Cortex of kidney (tissue), 1 donor: Measurements from ENCODE around the gene FBXL3.

ENCODE experiments used
- DNase-seq: peaks from one replicate; lab custom pipeline; 2025; lab: John Stamatoyannopoulos, UW

FBXL3 gene, protein sequence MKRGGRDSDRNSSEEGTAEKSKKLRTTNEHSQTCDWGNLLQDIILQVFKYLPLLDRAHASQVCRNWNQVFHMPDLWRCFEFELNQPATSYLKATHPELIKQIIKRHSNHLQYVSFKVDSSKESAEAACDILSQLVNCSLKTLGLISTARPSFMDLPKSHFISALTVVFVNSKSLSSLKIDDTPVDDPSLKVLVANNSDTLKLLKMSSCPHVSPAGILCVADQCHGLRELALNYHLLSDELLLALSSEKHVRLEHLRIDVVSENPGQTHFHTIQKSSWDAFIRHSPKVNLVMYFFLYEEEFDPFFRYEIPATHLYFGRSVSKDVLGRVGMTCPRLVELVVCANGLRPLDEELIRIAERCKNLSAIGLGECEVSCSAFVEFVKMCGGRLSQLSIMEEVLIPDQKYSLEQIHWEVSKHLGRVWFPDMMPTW

DNA sequence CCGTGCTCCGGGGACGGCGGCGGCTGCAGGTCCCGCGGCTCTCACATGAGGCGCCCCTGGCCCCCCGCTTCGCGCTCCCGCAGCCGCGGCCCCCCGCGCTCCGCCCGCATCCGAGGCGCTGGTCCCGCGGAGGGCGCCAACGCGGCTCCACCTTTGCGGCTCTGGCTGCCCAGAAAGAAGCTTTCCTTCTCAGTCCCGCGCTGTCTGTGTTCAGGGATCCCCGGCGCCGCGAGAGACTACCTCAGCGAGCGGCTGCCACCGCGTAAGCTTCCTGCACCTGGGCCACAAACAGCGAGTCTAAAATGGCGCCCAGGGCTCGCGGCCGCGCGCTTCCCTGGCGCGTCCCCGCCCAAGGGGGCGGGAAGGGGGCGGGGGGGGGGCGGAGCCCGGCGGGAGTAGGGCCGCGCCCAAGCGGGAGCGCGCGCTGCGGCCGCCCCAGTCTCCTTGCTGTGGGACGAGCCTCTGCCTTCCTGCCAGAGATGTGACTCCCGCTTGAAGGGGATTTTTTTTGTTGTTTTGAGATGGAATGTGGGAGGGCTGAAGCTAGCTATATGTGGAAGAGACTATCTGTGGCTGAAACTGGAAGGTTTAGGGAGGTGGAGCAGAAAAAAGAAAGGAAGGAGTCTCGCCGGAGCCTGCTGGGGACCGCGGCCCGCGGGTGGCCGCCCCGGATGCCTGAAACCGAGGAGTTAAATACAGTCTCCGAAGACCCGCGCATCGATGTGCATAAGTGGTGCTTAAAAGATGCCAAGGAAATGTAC lies at the start of gene FBXL3:
Gene FBXL3, minus strand, starts transcription at position 299 of the 761 bp plus-strand sequence. CDS start 5,299 bp downstream, outside the sequence.
- peak; percentile 22 for DNase-seq

DNA sequence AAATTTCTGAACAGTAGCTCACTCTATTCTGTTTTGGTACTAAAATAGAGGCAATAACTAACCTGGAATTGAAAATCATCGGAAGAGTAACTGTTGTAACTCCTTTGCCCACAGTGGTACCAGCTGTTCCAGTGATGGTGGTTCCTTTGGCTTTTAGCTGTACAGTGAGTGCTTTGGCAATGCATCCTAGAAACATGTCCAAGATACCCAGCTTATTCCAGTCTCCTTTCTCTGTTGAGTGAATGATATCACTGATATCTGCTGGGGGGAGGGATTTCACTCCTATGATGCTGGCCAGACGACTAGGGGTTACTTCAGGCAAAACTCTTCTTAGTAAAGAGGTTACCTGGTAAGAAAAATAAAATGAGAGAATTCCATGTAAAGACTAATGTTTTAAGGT lies 40.6 kb upstream of the FBXL3 start:
- no peak for DNase-seq

DNA sequence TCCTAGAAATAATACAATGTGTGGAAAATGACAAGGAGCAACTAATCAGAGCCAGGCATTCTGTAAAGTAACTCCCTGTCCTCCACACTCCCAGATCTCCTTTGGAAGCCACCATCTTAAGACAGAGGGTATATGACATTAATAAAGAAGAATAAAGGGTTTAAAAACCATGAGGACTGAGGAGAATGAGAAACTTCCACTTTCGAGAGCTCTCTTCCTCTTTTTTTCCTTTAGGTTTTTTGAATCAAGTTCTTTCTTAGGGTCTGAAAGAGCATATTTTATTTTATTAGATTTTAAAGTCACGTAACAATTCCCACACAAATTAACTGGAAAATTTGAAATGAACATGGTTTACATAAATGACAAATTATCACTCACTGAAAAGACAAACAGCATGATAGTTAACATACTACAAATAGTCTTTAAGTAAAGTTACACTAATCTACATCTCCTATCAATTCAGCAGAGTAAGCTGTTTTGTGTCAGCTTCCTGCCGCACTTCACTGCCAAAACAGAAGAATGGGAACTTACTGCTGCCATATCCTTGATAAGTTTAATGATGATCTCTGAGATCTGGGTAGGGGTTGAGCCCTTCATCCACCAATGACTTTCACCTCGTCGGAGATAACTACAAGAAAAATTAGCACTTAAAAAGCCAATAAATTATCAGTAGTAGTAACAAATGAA lies 38.6 kb upstream of the FBXL3 start:
- no peak for DNase-seq

DNA sequence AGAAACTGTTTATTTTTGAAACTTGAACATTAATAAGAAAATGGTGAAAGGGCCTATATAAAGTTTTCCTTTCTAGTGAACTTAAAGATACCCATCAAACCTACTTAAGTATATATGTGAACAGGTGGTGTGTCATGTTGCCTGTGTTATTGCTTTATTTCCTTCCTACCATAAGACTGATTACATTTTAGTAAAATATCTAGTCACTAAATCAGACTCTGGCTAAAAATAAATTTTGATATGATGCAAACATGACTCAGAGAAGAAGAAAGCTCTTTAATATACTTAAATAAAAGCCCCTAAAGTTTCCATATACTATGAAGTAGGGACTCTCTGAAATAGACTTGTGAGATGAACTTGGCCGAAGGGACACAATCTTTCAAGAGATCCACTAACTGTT lies 35.1 kb upstream of the FBXL3 start:
- no peak for DNase-seq

DNA sequence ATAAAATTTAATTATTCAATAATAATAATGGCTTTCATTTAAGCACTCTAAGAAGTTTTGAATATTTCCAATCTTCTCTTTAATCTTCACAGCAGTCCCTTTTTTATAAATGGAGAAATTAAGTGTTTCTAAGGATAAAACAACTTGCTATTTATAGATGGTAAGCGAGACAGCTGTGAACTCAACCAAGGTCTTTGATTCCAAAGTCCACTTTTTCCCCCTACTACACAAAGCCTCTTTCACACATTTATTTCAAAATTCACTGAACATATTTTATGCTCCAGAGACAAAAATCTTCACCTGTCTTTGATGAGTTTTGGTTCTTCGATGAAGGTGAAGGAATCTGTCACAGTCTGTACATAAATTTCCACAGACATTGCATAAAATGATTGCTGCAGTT lies 34.4 kb upstream of the FBXL3 start:
- no peak for DNase-seq

DNA sequence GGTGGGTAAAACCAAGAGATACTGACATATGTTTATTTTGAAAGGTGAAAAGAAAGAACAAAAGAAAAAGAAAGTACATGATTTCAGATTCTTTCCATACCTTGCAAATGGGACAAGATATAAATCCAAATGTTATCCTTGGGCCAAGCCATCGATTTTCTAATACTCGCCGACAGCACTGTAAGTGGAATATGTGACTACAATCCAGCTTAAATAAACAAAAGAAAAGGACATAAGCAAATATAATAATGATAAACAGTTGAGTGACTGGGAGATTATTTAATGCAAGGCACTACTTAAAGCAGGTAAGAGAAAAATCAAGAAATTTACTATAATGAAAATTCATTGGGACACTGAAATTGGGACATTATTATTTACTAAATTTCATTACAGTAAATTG lies 29.9 kb upstream of the FBXL3 start:
- DNase-seq, result no peak

DNA sequence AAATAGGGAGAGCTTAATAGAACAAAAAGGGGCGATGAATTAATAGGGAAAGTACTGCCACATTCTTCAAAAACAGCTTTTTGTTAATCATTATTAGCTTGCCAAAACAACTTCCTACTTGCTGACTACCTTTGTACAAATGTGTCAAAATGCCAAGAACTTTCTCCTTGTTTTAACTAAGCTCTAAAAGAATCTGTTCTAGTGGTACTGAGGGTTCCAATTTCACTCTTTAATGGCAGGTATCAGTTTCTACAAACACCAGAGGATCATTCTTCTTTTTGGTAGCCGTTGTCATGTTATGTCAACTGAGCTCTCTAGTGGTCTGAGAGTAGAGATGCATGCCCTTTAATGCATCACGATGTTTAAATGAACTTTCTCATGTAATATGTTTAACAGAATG lies 29.4 kb upstream of the FBXL3 start:
- DNase-seq, result no peak

DNA sequence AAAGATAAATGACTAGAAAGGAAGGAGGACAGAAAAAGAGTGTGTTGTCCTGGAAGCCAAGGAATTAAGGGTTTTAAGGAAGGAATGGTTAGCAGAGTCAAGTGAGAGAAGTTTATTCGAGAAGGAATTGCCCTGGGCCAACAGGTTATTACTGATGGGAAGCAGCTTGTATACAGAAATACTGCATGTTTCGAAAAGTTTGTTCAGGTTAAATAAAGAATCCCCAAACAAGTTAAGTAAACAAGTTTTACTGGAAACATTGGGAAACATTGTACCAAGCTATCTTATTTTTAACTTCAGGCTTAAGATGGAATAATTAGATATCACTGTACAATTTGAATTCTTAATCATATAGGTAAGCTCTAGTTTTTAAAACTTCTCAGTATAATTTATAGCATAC lies 28.2 kb upstream of the FBXL3 start:
- no peak for DNase-seq

DNA sequence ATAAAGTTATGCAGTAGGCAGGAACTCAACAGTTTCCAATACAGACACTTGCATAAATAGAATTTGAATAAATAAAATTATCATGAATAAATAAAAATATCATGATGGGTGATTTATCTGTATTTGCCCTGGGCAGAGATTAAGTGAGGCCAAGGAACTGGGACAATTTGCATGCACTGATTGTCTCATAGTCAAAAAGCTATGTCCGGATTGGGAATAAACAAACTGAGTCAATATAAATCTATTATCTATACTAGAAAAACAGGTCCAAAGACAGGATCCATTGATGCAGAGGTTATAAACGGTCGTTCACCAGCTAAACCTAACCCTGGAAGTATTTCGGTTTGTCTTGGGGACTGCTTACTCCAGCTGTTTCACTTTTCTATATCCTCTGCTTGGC lies 26.2 kb upstream of the FBXL3 start:
- DNase-seq, result no peak

DNA sequence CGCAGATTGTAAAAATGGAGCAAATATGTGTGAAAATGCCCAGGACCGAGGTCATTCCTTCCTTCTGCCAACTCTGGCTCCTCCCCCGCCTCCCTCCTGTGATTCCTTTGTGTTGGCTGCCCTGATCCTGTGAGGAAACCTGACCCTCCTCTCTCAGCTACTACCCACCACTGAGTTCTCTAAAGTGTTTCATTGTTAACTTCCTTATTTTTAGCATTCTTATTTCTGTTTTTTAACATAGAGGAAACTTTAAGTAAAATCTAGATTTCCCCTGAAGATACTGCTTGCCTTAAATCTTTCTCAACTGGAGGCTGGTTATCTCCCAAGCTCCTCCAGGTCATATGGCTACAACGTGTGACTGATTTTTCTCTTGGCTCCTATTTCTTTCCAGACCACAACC lies 21.7 kb upstream of the FBXL3 start:
- no peak for DNase-seq

DNA sequence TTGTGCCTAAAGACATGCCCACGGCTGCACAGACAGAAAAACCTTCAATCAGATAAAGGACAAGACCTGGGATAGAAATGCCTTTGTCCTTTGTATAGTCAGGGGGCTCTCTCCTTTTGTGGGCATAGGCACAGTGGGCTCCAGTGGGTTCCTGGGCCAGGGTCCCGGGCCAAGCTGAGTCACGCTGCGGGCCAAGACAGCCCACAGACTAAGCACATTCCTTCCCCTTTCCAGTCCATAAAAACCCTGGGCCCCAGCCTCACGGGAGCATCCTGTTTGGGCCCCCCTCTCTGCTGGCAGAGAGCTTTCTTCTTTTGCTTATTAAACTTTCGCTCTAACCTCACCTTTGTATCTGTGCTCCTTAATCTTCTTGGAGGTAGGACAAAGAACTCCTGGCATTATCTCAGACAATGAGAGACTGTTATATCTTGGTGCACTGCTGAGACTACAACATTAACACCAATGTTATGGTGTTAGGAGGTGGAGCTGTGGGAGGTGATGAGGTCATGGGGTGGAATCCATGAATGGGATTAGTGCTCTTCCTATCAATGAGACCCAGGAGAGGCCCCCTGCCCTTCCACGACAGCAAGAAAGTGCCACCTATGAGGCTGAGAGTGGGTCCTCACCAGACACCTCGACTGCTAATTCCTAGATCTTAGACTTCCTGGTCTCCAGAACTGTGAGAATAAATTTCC lies 20.8 kb upstream of the FBXL3 start:
- DNase-seq, result no peak

DNA sequence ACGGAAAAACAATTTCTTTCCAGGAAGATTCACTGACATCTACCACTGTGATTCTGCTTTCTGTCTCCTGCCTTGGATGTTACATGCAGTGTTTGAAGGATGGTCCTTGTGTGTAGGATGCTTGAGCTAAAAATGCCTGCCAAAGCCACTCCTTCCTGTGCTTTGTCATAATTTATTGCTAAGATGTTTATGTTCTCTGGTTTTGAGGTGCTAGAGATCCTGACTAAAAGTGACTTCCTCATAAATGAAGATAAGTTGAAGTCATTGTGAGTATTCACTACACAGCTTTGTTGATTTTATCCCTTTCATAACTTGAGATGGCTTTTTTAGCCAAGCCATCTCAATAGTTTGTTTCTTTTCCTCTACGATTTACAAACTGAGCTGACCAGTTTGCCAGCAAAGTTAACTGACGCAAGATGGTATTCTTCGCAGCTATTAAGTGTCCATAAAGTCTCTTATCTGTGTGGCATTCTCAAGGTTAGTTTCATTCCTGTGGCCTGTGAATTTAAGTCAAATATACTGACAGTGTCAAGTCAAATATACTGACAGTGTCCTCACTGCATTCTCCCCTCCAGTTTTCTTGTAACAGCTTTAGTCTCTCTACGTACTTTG lies 15.7 kb upstream of the FBXL3 start:
- DNase-seq, result no peak

DNA sequence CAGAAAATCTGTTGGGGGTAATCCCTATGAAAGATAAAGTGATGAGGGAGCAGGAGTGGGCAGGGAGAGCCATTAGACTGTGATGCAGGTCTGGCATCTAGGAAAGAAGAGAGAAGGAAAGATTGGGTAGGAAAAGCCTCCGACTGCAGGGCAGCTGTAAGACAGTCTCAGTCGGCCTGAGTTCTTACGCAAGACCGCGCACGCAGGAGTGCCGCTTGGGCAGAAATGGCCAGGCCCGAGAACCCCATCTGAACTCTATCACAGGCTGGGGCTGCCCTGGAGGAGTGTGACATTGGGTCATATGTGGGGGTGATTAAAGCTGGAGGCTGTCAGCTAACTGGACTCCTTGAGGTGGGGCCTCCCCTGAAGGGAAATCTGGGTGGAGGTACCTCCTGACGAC lies 13.9 kb upstream of the FBXL3 start:
- DNase-seq, result no peak

DNA sequence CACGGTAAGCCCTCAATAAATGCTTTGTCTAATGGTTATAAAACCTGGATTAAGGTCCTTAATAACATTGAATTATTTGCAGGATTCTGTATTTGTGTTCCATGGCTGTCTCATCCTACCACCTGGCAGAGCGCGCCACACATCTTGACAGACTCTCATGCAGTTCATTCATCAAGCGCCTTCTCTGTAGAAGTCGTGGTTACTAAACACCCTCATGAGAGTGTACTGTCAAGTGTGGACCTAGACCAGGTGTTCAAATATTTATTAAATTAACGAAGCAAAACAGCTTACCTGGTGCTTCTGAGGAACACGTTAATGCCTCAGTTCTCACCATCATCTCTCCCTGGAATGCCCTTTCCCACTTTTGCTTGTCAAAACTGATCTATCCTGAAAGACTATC lies 13.1 kb upstream of the FBXL3 start:
- DNase-seq, result no peak

DNA sequence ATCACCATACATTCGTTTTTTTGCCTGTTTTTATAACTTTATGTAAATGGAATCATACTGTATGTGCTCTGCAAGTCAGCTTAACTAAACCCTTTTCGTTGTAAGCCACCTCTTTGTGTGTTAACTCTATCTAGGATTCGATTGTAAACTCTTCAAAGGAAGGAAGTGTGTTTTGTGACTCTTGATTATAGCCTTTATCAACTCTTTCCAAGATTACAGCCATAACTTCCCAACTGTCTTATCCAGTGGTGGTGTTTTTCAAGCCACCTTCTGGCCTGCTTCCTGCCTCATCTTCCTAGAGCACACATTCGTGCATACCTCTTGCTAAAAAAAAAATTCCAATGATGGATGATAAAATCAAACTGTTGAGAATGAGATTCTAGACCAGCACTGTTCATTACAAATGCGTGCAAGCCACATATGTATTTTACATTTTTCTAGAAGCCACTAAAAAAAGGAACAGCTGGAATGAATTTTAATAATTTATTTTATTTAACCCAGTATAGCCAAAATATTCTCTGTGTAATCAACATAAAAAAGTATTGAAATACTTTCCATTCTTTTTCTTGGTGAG lies 12.0 kb upstream of the FBXL3 start:
- DNase-seq, result no peak

DNA sequence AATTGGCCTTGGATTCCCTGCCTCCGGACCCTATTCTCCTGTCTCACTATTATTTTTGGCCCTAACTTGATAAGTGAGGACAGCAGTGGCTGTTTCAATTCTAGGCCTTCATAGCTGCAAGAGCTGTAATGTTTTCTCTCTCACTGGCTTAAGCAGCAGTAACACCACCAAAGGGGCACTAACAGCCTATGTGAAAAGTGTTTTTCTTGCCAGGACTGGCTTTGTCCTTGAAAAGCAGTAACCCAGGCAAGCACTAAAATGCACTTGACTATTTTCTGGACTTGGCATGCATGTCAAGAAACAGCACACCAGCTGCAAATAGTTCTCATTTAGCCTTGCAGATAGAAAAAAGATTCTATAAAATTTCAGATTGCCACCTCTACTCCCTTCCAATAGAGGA lies 9.3 kb upstream of the FBXL3 start:
- DNase-seq, result no peak

DNA sequence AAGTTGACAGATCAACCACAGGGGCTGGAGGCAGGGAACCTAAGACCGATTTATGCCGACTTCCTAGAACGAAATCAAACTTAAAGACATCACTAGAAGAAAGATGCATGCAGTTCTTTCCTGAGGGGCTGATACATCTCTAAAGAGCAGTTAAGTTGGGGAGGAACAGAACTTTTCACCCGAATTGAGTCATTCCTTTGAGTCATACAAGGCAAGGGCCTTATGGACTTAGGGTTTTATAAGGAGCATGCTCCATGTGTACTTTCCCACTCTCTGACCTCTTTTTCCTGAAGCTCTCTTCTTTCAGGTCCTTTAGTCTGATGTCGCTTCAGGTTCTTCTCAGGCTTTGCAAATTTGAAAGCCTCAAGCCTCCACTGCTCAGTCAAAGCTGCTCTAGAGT lies 7.9 kb upstream of the FBXL3 start:
- DNase-seq, result no peak

DNA sequence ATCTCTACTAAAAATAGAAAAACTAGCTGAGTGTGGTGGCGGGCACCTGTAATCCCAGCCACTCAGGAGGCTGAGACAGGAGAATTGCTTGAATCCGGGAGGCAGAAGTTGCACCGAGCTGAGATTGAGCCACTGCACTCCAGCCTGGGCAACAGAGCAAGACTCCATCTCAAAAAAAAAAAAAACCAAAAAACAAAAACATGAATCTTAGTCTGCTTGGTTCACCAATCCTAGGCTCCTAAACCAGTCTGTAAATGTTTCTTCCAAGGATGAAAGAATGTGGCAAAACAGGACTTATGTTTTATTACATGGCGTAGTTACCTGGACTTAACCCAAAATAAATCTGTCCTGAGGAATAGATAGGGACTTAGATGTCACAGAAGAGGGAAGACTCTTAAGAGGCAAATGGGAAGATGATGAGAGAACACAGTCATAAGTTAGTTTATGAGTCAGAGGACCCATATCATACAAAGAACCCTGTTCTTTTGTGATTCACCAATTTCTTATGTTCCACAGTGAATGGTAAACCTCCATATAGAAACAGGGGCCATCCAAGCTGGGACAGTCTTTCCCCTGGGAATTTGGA lies 6.9 kb upstream of the FBXL3 start:
- DNase-seq, result no peak

DNA sequence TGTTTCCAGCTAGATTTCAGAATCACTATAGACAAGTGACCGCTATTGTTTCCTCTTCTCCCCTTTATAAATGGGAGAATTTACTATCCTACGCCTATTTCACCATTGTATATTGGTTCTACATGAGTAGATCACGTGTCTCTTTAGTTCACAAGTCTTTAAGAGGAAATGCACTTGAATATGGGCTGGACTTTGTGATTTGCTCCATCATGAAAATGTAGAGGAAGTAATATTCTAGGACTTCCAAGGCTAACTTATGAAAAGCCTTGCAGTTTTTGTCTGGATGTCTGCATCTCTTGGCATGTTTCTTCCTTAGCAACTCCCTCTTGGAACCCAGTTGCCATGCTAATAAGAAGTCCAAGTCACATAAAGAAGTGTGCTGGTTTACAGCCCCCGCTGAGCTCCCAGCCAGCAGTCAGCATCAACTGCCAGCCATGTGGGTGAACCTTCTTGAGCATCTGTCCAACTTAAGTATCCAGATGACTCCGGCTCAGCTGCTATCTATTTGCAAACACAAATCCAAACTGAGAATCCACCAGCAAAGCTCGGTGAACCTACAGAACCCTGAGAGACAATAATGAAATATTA lies 4.8 kb upstream of the FBXL3 start:
- DNase-seq, result no peak

DNA sequence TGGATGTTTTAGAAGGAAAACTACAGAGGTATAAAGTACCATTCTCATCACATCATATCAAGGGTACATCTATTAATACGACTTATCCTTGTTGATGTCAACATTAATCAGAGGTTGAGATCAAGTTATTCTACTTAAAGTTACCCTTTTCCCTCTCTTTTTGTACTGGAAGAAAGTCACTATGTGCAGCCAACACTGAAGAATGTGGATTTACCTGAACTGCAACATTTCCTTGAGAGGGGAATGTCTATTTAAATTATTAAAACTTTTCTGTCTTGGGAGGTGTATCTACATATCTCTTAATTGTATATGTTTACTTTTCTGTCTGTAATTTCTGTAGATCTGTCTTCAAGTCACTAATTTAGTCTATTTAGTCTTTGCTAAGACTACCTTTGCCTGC lies 2.5 kb upstream of the FBXL3 start:
- no peak for DNase-seq

DNA sequence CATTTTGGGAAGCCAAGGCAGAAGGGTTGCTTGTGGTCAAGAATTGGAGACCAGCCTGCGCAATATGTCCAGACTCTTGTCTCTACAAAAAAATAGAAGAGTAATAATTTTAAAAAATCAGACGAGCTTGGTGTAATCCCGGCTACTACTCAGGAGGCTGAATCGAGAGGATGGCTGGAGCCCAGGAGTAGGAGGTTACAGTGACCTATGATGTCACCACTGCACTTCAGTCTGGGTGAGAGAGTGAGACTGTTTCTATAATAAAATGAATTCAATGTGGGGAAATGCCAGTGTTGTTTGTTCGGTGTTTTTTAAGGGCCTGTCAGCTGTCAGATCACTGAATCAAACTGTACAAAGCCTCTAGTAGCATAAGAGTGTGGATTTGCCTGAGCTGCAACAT lies 1.2 kb upstream of the FBXL3 start:
- DNase-seq, result no peak
